Central memory CD8-positive, alpha-beta T cell (primary cell): Measurements from ENCODE around the gene CDC37.
"Not testable (repeated sequence)": the region's sequence is repeated elsewhere in the genome, so short reads cannot be mapped to it uniquely, and the experiment has no call there.

Experiments used
- ATAC-seq: fragments of 150-1000 bp; cut with Tn5 transposase; replicated peaks from 2 replicates; pipeline ENCODE4 v1.10.0; 2022; ENCODE audit warnings: mild to moderate bottlenecking, moderate FRiP score, moderate number of reproducible peaks; ENCODE audit not compliant: poor library complexity, severe bottlenecking; ENCODE audit errors: extremely low read depth
- DNase-seq, 2 donors: peaks; one replicate each; pipeline ENCODE4 v3.0.0; 2021; ENCODE audit warnings: low spot score in 2 of 2
- H3K27ac Mint-ChIP-seq: one replicate; pipeline ENCODE4 v1.8.0; 2022; ENCODE audit warnings: low read depth, mild to moderate bottlenecking, moderate library complexity, mixed read lengths
- H3K27me3 Mint-ChIP-seq: one replicate; pipeline ENCODE4 v1.8.0; 2022; ENCODE audit warnings: mixed read lengths
- H3K36me3 Mint-ChIP-seq: one replicate; pipeline ENCODE4 v1.8.0; 2022; ENCODE audit warnings: mild to moderate bottlenecking, moderate library complexity, mixed read lengths; ENCODE audit not compliant: insufficient read depth
- H3K4me1 Mint-ChIP-seq: one replicate; pipeline ENCODE4 v1.8.0; 2022; ENCODE audit warnings: mixed read lengths
- H3K4me3 Mint-ChIP-seq: one replicate; pipeline ENCODE4 v1.8.0; 2022; ENCODE audit warnings: mild to moderate bottlenecking, moderate library complexity, mixed read lengths
- H3K9me3 Mint-ChIP-seq: one replicate; pipeline ENCODE4 v1.8.0; 2022; ENCODE audit warnings: mixed read lengths

The CDC37 gene

DNA sequence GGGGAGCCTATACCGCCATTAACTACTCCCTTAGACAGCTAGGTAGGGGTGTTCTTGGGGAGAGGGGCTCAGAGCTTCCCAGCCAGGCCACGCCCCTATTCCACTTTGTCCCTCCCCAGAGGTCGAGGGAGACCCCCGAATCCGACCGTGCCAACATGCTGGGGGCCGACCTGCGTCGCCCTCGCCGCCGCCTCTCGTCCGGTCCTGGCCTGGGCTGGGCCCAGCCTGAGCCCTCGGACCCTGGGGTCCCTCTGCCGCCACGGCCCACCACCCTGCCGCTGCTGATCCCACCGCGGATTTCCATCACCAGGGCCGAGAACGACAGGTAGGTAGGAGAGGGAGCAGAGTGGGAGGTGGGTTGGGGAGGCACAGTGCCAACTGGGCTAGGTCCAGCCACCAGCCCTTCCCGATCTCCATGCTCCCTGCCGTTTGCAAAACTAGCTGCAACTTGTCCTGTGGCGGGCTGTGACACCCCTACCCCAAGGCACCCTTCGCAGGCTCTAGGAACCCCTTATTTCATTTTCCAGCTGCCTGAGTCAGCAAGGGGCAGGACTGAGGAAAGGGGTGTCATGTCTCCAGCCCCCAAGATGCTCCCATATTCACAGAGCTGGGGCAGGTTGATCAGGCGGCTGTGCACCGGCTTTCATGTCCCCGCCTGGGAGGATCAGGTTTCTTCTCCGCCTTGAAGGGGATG lies 14.3 kb upstream of the CDC37 start:
- peak overlapping the region; percentile 79 for H3K27ac Mint-ChIP-seq
- H3K27me3 Mint-ChIP-seq: peaks cover 57% of the 10 kb centered on the region

DNA sequence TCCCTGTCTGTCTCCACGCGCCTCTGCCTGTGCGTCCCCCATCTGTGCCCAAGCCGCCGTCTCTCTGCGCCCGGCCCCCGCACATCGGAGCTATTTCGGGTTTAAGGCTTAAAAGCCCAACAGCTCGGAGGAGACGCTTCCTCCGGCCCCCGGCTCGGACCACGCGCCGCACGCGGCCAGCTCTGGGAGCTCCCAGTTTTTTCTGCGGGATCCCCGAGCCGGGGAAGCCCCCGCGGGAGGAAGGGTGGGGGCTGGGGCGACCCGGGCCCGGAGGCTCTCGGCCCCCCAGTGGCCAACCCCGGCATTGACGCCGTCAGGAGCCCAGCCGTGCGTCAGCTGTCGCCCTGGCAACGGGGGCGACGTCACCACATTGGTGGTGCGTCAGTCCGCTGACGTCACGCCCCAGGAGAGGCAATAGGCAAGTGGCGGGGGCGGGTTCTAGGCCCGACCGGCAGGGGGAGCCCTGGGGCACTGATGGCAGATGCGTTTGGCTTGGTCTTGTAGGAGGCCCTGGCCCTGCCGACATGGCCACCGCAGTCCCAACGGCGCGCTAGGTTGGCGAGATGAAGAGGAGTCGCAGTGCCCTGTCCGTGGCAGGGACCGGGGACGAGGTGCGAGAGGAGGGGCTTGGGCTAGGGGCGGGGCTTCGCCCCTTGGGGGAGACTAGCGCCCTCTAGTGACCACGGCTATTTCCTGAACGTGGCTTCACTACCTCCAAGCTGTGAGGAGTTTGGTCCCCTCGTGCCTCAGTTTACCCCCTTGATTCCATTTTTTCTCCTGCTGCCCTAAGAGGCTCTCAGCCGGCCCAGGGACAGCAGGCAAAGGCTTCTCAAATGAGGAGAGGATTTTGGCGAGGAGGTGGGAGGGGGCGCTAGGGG lies 13.3 kb upstream of the CDC37 start:
- peaks cover 48% of the 10 kb centered on the region for H3K27me3 Mint-ChIP-seq
- peak overlapping the region; percentile 68 for H3K4me3 Mint-ChIP-seq
- ATAC-seq (peak; percentile 74), DNase-seq (peak; percentile 99 to 100)
- H3K9me3 Mint-ChIP-seq: no peaks in the 10 kb centered on the region
- peak overlapping the region; percentile 96 for H3K27ac Mint-ChIP-seq
- H3K4me1 Mint-ChIP-seq: peaks cover 51% of the 10 kb centered on the region
- peaks cover 20% of the 10 kb centered on the region for H3K36me3 Mint-ChIP-seq

More for the DNA sequence above, 14.3 kb upstream of the CDC37 start:
- no peak for DNase-seq
- ATAC-seq: no peak
- Mint-ChIP-seq H3K9me3 (no peaks in the 10 kb centered on the region), H3K4me3 (peak overlapping the region; percentile 33), H3K4me1 (peaks cover 47% of the 10 kb centered on the region), H3K36me3 (peaks cover 20% of the 10 kb centered on the region)

DNA sequence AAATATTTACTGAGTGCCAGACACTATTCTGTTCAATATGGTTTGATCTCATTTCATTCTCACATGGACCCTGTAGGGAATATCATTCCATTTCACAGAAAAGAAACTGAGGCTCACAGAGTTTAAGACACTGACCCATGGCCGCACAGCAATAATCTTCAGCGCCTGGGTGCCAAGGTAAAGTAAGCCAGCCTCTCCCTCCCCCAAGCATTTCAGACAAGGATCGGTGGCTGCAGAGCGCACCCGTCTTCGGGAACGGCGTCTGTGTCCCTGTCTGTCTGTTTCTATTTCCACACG lies 12.7 kb upstream of the CDC37 start:
- Mint-ChIP-seq H3K4me3 (peak overlapping the region; percentile 68), H3K27ac (peak overlapping the region; percentile 96), H3K36me3 (peaks cover 20% of the 10 kb centered on the region), H3K9me3 (no peaks in the 10 kb centered on the region), H3K27me3 (peaks cover 42% of the 10 kb centered on the region), H3K4me1 (peaks cover 51% of the 10 kb centered on the region)
- DNase-seq: no peak
- ATAC-seq: no peak

DNA sequence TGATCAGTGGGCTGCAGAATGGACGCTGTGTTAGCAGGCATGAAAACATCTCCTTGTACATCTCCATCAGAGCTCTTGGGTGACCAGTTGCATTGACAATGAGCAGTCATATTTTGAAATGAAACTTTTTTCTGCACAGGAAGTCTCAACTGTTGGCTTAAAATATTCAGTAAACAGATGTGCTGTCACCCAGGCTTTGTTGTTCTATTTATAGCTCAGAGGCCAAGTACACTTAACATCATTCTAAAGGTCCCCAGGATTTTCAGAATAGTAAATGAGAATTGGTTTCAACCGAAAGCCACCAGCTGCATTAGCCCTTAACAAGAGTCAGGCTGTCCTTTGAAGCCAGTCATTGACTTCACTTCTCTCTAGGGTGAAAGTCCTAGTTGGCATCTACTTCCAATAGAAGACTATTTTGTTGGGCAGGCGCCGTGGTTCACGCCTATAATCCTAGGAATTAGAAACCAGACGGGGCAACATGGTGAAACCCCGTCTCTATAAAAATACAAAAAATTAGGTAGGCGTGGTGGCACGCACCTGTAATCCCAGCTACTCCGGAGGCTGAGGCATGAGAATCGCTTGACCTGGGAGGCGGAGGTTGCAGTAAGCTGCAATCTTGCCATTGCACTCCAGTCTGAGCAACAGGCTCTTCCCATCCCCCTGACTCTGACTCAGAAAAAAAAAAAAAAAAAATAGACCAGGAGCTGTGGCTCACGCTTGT lies 9.1 kb upstream of the CDC37 start:
- DNase-seq (no peak), ATAC-seq (peak; percentile 37)
- Mint-ChIP-seq H3K4me3 (peak overlapping the region; percentile 31), H3K4me1 (peaks cover 51% of the 10 kb centered on the region), H3K9me3 (no peaks in the 10 kb centered on the region), H3K27me3 (peaks cover 10% of the 10 kb centered on the region), H3K27ac (peak overlapping the region; percentile 61), H3K36me3 (peaks cover 8% of the 10 kb centered on the region)

DNA sequence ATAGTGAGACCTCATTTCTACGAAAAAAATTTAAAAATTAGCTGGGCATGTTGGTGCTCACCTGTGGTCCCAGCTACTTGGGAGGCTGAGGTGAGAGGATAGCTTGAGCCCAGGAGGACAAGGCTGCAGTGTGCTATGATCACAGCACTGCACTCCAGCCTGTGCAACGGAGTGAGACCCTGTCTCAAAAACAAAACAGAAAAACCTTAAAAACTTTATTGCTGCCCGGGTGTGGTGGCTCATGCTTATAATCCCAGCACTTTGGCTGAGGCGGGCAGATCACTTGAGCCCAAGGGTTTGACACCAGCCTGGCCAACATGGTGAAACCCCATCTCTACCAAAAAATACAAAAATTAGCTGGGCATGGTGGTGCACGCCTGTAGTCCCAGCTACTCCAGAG lies 7.9 kb upstream of the CDC37 start:
- DNase-seq, H3K27ac Mint-ChIP-seq, H3K27me3 Mint-ChIP-seq, H3K9me3 Mint-ChIP-seq, H3K4me3 Mint-ChIP-seq, H3K36me3 Mint-ChIP-seq, ATAC-seq: not testable (repeated sequence)
- H3K4me1 Mint-ChIP-seq: peaks cover 53% of the 10 kb centered on the region

DNA sequence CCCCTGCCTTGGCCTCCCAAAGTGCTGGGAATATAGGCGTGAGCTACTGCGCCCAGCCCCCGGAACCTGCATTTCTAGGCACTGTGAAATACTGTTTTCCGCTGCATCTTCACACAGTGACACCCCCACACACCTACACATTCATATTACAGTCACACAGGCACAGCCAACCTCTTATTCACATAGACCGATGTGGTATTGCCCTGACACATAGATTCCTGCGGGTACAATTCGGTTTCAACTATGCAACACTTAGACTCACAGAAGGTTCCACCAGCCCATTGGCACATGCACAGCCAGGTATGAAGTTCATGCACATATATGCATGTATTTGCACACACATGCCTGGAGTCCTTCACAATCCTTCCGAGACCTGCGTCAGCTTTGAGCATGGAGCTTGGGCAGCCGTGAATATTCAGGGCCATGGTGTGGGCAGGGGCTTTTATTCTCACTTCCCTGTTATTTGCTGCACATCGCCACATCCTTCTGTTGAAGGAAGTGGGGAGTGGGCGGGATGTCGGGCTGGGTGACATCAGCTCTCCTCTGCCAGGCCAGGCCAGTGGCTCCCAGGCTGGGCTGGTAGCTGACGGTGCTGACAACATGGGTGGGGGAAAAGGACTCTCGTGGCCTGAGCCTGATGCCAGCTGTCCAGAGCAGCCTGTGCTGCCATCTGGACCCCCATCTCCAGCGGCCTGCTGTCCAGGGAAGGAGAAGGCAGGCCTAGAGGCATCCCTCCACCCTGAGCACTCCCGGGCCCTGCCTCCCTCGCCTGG lies 5.4 kb upstream of the CDC37 start:
- Mint-ChIP-seq H3K4me3 (peak overlapping the region; percentile 45), H3K36me3 (peaks cover 8% of the 10 kb centered on the region), H3K9me3 (no peaks in the 10 kb centered on the region), H3K27me3 (no peaks in the 10 kb centered on the region), H3K4me1 (peaks cover 71% of the 10 kb centered on the region), H3K27ac (peak overlapping the region; percentile 91)
- ATAC-seq: peak; percentile 61
- peak in 1 of 2 donors; percentile 50 for DNase-seq

DNA sequence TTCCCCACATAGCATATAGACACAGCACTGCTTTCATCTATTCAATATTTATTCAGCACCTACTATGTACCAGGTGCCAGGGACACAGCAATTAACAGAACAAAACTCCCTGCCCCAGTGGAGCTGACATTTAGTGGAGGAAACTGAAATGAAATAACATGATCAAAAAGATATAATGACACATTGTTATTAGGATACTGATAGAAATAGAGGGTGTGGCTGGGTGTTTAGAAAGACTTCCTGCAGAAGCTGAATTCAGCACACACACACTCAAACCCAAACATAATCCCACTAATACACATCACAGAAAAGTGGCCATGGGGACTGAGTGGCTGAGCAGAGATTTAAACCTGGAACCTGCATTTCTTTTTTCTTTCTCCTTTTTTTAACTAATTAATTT lies 3.8 kb upstream of the CDC37 start:
- ATAC-seq (no peak), DNase-seq (no peak)
- Mint-ChIP-seq H3K27ac (peak overlapping the region; percentile 68), H3K4me3 (peak overlapping the region; percentile 46), H3K36me3 (peaks cover 16% of the 10 kb centered on the region), H3K27me3 (no peaks in the 10 kb centered on the region), H3K9me3 (no peaks in the 10 kb centered on the region), H3K4me1 (peaks cover 80% of the 10 kb centered on the region)

DNA sequence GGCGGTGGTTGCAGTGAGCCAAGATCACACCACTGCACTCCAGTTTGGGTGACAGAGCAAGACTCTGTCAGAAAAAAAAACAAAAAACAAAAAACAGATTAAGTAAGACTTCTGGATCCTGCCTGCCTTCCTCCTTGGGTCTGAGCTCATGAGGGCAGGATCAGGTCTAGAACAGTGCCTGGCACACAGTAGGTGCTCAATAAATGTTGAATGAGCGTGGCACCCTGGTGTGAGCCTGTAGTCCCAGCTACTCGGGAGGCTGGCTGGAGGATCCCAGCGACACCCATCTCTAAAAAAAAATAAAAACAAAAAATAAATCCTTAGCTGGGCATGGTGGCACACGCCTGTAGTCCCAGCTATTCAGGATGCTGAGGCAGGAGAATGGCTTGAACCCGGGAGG lies 2.8 kb upstream of the CDC37 start:
- Mint-ChIP-seq H3K27me3 (no peaks in the 10 kb centered on the region), H3K36me3 (peaks cover 24% of the 10 kb centered on the region), H3K4me1 (peaks cover 81% of the 10 kb centered on the region), H3K9me3 (no peaks in the 10 kb centered on the region), H3K4me3 (no peak overlapping the region), H3K27ac (peak overlapping the region; percentile 90)
- no peak for ATAC-seq
- DNase-seq: no peak

DNA sequence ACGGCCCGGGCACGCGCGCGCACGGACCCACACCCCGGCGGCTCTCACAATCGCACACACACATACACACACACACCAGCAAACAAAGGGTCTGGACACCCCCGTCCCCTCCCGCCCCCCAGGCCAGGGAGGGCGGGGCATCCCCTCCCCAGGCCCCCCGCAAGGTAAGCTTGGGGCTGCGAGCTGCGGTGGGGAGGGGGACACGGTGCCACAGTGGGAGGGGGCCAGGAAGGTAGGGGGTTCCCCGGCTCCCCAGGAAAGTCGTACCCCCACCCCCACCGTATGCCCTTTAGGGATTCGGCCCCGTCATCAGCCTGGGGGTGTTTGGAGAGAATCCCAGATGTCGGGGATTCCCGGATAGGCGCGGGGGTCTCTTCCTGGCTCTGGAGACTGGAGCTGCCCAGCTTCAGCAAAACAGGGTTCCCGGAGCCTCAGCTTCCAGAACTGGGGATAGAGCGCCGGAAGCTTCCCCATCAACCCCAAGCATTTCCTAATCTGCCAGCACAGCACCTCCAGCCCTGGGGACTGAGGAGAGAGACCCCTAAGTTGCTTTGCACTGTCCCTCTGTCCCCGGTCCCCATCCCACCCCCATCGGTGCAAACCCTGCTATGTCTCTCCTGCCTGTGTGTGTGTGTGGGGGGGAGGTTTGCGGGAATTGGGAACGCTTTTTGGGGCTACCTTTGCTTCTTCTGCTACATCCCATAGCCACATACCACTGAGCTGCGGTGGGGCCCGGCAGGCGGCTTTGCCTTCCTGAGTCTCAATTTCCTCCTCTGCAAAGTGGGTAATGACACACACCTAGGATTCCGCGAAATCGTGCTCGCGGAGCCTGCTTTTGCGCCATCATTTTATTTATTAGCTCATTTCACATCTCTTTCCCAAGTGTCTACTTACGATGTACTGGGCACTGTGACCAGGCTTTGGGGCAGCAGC lies 1.8 kb upstream of the CDC37 start:
- no peaks in the 10 kb centered on the region for H3K9me3 Mint-ChIP-seq
- ATAC-seq: no peak
- peaks cover 80% of the 10 kb centered on the region for H3K4me1 Mint-ChIP-seq
- DNase-seq: no peak
- peak overlapping the region; percentile 99 for H3K27ac Mint-ChIP-seq
- H3K27me3 Mint-ChIP-seq: no peaks in the 10 kb centered on the region
- peak overlapping the region; percentile 97 for H3K4me3 Mint-ChIP-seq
- H3K36me3 Mint-ChIP-seq: peaks cover 24% of the 10 kb centered on the region

DNA sequence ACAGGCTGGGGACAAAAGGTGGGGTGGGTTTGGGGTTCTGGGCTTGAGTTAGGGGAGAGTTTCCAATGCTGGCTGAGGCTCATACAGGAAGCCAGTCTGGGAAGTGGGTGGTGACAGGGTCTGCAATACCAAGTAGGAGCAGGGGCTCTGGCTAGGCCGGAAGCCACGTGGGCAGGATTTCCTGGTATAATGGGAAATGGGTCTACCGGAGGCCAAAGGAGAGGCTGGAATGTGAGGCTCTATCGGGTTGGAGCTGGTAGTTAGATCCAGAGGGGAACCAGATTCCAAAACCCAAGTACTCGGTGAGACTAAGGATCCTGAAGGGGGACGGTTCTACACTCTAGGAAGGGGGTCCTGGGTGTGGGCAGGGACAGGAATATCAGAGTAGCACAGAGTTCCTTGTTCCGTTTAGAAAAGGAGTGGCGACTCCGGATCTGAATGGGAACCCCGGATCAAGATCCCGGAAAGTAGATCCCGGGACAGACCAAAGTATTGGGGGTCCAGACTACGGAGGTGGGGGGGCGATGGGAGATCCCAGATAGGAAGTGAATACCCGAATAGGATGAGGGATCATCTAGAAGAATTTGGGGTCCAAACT lies 802 bp downstream of the CDC37 start:
- peaks cover 78% of the 10 kb centered on the region for H3K4me1 Mint-ChIP-seq
- H3K9me3 Mint-ChIP-seq: no peaks in the 10 kb centered on the region
- H3K4me3 Mint-ChIP-seq: peak overlapping the region; percentile 97
- peak overlapping the region; percentile 99 for H3K27ac Mint-ChIP-seq
- DNase-seq (no peak), ATAC-seq (no peak)
- H3K36me3 Mint-ChIP-seq: peaks cover 25% of the 10 kb centered on the region
- no peaks in the 10 kb centered on the region for H3K27me3 Mint-ChIP-seq

DNA sequence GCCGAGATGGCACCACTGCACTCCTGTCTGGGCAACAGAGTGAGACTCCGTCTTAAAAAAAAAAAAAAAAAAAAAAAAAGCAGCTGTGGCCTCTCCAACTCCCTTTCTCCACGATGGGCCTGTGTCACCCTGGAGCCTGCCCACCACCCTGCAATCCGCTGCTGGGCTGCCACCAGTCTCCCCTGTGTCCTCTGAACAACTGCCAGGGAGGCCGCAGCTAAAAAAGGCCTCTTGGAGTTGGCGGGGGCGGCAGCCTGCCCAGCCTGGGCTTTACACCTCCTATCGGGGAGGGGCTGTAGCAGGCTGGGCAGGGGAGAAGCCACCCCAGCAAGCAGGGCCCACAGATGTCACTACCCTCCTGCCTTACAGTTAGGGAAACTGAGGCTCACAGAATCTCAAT lies 3.5 kb downstream of the CDC37 start:
- Mint-ChIP-seq H3K27me3 (no peaks in the 10 kb centered on the region), H3K4me1 (peaks cover 68% of the 10 kb centered on the region), H3K27ac (no peak overlapping the region), H3K36me3 (peaks cover 39% of the 10 kb centered on the region), H3K9me3 (no peaks in the 10 kb centered on the region), H3K4me3 (no peak overlapping the region)
- no peak for DNase-seq
- no peak for ATAC-seq
